ENCODE data around the gene CFAP77.
A peak's percentile ranks its signal among the peaks of the same experiment; 100 is the strongest.
"Not testable (repeated sequence)": the region's sequence is repeated elsewhere in the genome, so short reads cannot be mapped to it uniquely, and the experiment has no call there.

CFAP77 gene

DNA sequence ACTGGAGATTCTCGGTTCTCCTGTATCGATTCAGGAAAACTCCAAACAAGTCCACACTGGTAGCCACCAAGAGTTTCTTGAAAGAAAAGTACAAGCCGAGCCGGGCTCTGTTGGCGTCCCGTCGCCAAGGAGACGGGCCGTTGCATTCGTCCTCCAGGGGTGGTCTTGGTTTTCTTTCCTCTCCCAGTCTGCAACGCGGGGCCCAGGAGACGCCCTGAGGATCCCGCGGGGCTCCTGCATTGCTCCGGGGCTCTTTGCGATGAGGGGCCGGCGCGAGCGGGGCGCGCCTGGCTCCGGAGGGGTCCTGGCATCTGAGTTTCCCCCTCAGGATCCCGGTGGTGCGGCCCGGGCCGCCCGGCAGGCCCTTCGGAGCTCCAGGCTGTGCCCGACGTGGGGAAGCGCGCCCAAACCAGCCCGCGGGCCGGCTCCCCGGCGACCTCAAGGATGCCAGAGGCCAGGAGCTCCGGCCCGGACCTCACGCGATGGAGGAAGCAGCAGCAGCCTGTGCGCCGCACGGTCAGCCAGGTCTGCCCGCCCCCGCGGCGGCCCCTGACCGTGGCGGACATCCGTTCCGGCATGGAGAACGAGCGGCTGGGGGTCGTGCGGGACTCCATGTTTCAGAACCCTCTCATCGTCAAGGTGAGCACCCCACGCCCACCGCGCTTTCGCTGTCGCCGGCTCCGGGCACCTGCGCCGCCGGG is at the start of gene CFAP77:
TSS of gene CFAP77 (plus strand) at position 384 of the 701 bp plus-strand sequence. CDS start at position 445, 61 bp downstream.
- DNase-seq (ENCODE audit: low read depth in 3 of 3), result no peak

- no peak for DNase-seq (ENCODE audit: low read depth in 3 of 3)
These were observed 45.9 kb upstream of the CFAP77 start for GRCh38 chr9:132364068-132364467.

GRCh38 chr9:132365986-132366385 is 44.0 kb upstream of the CFAP77 start:
- no peak for DNase-seq (ENCODE audit: low read depth in 3 of 3)

- no peak for DNase-seq (ENCODE audit: low read depth in 3 of 3)
These were observed 43.5 kb upstream of the CFAP77 start for GRCh38 chr9:132366481-132366880.

DNA sequence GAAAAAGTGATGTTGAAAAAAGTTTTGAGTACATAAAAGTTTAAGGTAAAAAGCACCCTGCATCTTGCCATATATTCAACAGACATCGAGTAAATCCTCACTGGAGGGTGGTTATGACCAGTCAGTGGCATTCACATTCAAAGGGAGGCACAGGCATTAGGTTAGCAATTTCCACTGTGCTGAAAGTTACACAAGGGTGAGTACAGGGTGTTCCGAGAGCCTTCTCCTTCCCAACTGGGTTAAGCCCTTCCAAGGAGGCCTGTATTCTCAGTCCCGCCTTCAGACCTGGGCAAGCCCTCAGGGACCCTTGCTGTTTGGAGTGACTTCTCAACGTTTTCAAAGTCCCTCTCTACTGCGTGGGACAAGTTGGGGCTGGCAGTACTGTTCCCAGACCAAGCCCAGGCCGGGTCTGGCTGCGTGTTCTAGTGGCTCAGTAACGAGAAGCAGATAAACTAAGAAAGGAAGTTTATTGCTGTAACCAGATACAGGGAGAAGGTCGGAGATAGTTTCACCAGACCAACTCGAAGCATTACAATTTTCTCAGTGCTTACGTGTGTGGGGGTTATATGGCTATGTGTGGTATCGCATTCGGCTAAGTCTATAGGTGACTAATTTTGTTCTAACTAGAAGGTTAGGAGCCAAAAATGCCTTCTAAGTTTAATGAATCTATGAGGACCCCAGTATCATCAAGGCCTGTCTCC is 42.2 kb upstream of the CFAP77 start:
- DNase-seq (ENCODE audit: low read depth in 3 of 3), result no peak

GRCh38 chr9:132369421-132369820 is 40.6 kb upstream of the CFAP77 start:
- DNase-seq (ENCODE audit: low read depth in 3 of 3), result no peak

DNA sequence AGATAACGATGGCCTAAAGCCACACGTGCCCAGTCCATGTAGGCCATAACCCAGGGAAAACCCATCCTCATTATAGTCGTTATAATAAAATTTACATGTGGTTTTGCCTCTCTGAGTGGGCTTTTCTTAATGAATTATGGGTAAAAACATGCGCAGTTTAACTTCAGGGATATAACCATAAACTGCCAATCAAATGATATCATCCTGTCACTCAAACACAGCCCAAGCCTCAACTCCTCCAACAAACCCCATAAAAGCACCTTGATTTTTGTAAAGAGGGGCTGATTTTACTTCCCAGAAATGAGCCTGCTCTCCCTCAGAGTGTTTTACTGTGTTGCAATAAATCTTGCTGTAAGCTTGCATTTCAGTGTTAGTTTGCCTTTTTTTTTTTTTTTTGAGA is 39.4 kb upstream of the CFAP77 start:
- DNase-seq (ENCODE audit: low read depth in 3 of 3), result no peak

- DNase-seq (ENCODE audit: low read depth in 3 of 3), result no peak
These were observed 37.6 kb upstream of the CFAP77 start for GRCh38 chr9:132372177-132373095.

- not testable (repeated sequence) for DNase-seq (ENCODE audit: low read depth in 3 of 3)
These were observed 32.2 kb upstream of the CFAP77 start for GRCh38 chr9:132377769-132378168.

DNA sequence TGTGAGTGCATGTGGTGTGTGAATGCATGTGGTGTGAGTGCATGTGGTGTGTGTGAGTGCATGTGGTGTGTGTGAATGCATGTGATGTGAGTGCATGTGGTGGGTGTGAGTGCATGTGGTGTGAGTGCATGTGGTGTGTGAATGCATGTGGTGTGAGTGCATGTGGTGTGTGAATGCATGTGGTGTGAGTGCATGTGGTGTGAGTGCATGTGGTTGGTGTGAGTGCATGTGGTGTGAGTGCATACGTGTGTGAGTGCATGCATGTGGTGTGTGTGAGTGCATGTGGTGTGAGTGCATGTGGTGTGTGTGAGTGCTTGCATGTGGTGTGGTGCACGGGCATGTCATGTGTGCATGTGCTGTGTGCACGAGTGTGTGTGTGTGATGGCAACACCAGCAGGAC is 31.6 kb upstream of the CFAP77 start:
- DNase-seq (ENCODE audit: low read depth in 3 of 3), result not testable (repeated sequence)

DNA sequence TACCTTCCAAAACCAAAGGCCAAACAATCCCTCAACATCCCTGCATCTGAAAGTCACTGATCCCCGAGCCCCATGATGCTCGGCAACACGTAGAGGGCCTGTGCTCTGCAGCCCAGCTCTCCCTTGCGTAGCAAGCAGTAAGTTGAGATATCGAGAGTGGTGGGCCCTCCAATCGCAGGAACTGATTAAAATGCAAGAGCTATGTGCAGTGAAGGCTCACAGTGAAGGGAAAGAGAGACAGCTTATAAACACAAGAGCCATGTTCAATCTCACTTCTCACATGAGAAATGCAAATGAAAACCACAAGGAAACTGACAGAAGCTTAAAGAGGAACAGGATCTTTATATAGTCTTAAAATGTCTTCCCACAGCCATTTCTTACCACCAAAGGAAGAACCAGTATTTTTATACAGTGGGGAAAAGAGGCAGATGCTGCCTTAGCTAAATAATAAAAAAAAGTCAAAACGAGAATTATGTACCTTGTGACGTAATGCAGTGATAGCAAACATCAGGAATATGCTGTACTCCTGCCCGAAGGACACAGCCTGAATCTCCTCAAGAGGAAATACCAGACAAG is 28.0 kb upstream of the CFAP77 start:
- no peak for DNase-seq (ENCODE audit: low read depth in 3 of 3)

- no peak for DNase-seq (ENCODE audit: low read depth in 3 of 3)
These were observed 26.5 kb upstream of the CFAP77 start for GRCh38 chr9:132383462-132383883.

DNA sequence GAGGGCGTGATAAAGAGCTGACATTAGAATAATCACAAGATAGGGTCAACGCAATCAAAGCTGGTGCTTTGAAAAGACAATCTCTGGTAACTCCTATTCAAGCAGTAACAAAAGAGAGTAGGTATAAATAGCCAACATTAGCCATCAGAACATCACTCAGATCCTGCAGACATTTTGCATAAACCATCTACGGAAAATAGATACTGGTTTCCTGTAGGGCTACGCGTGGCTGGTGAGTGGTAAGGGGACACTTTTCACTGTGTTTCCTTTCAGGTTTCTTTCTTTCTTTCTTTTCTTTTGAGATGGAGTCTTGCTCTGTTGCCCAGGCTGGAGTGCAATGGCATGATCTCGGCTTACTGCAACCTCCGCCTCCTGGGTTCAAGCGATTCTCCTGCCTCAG is 25.6 kb upstream of the CFAP77 start:
- no peak for DNase-seq (ENCODE audit: low read depth in 3 of 3)

GRCh38 chr9:132387133-132387532 is 22.9 kb upstream of the CFAP77 start:
- DNase-seq (ENCODE audit: low read depth in 3 of 3), result no peak

GRCh38 chr9:132390966-132391365 is 19.0 kb upstream of the CFAP77 start:
- no peak for DNase-seq (ENCODE audit: low read depth in 3 of 3)

GRCh38 chr9:132391449-132391848 is 18.6 kb upstream of the CFAP77 start:
- no peak for DNase-seq (ENCODE audit: low read depth in 3 of 3)

DNA sequence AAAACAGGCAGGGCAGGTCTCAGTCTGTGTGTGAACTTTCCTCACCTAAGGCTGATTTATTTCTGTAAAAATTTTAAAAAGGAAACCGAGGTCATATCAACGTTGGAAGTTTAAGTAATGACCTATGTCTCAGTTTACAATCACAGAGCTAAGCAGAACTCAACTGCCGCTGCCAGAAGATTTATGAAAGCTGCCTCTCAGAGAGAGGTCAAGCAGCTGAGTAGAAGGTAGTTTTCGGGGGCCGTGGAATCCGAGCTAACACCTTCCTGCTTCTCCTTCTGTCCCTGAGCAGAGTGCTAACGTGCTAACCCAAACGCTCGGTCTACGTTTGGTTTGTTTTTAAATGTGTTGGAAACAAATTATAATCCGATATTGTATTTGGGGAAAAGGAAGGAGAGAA is 14.5 kb upstream of the CFAP77 start:
- DNase-seq (ENCODE audit: low read depth in 3 of 3), result no peak

DNA sequence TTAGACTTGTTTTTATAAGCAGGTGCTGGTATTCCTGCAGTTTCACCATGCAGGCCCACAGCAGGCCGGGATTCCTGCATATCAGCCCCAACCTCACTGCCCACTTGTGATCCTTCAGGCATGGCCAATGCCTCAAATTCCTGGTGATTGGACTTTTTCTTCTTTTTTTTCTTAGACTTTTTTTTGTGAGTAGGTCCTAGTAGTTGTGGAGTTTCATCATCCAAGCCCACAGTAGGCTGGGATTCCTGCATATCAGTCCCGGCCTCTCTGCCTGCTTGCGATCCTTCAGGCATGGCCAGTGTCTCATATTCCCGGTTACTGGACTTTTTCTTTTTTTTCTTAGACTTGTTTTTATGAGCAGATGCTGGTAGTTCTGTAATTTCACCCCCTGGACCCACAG is 8.2 kb upstream of the CFAP77 start:
- no peak for DNase-seq (ENCODE audit: low read depth in 3 of 3)

DNA sequence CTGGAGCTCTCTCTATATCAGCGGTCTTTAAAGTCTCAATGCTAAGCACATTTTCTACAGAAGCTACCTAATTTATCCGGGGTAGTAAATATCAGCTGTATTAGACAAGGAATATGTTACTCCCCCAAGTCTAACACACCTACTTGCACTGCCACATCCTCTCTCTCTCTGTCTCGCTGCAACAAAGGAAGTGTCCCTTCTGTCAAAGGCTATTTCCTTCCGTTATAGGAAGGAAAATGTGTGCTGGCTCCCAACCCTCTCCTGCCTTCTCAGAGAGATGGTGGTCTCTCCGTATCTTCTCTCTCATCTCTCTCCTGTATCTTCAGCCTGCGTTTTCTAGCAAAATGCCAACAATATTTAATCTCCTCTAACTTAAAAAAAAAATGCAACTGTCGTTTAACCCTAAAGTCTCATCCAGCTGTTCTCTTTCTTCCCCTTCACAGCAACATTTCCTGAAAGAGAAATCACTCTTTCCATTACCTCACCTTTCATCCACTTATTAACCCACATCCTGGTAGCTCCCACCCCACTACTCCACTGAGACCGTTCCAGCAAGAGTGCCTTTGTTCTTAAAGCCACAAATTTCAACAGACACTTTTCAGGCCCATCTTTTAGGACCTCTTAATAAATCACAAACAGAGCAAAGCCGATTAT is 5.7 kb upstream of the CFAP77 start:
- DNase-seq (ENCODE audit: low read depth in 3 of 3), result no peak

DNA sequence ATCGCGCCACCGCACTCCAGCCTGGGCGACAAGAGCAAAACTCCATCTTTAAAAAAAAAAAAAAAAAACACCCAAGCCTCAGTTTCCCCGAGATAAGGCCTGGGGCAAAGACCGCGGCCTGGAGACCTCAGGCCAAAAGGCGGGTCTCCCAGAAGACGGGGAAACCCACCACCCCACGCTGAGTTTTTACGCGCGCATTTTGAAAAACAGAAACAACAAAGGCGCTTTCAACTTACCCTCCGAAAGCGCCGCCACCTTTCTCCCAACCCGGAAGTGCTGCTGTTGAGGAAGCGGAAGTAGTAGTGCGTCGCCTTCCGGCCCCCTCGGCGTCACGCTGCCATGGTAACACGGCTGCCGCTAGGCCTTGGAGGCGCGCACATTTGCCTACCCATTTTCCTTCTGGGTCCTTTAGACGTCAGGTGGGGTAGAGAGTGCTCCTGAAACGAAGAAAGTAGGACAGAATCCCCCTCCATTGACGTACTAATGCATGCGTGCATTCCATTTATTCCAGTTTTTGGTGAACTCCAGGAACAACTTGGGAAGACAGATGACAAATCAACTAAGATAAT is 3.4 kb upstream of the CFAP77 start, which contains the start of gene TTF1:
TSS of gene TTF1 (minus strand) at position 287 of the 569 bp plus-strand sequence. CDS start 4,019 bp downstream, outside the sequence.
- DNase-seq (ENCODE audit: low read depth in 3 of 3), result peak; percentile 84 to 96 (median 87)

- no peak for DNase-seq (ENCODE audit: low read depth in 3 of 3)
These were observed 2.8 kb upstream of the CFAP77 start for GRCh38 chr9:132407196-132407595.

Measured in stimulated activated CD4-positive, alpha-beta T cell treated with anti-CD3 and anti-CD28 coated beads, TNF-alpha, amount 100 ng/mL, for 48 hours (primary cell).